HTERT RPE-1 (cell line): ENCODE measurements around the gene CIAO3.

Experiments used
- in situ Hi-C: fragments of 300-500 bp; cut with MboI; formaldehyde crosslinking; loops from 4 replicates; pipeline ENCODE4 v1.14.3; 2020; ENCODE audit warnings: low sequenced_read_pairs

The CIAO3 gene

DNA sequence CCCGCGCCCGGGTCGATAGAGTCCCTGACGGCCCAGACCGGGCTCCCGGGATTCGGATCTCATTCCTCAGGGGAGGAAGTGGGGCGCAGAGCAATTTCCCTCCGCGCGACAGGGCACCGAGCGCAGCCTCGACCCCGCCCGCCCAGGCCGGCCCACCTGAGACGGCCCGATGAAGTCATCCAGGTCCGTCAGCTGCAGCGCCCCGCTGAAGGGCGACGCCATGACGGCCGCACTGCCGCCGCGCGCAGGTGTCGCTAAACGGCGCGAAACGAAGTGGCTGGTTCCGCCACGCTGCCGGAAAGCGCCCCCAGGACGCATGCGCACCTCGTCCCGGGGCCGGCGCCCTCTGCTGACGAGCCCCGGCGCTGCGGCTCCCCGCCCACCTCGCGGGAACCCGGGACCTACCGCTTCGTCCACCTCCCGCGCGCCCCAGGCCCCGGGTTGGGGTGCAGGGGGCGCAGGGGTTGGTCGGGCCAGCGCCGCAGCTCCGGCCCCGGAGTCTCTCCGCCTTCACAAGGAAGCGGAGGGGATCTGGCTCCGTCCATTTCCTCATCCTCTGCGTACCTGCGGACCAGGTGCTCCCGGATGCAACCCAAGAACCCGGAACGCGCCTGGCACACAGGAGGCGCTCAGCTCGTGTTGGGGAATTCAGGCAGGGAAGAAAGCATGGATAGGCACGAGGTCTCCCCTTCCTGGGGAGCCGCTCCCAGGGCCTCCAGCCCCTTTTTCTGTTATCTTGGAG is at the start of gene CIAO3:
TSS of gene CIAO3 (minus strand) at position 234 of the 742 bp plus-strand sequence. CDS start at position 222, 12 bp downstream.
- in situ Hi-C loops: no loop called here

GRCh38 chr16:790086-790485 is 49.3 kb upstream of the CIAO3 start:
- in situ Hi-C loops: no loop called here

DNA sequence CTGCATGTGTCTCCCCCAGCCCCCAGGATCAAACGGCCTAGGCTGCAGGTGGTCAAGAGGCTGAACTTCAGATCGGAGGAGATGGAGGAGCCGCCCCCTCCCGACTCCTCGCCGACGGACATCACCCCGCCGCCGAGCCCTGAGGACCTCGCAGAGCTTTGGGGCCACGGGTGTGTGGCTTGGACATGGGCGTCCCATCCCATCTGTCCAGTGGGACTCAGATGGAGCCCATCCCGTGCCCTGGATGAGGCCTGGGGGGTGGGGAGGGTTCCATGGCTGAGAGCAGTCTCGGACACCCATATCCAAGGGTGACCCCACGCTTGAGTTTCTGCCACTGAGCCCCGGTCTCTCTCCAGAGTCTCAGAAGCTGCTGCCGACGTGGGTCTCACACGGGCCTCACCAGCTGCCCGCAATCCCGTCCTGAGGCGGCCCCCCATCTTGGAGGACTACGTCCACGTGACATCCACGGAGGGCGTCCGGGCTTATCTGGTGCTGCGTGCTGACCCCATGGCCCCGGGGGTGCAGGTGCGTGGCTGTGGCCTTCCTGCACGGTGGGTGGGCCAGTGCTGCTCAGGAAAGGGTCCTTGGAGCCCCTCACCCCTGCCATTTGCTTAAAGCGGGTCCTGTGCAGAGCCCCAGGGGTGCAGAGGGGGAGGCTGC is 48.5 kb upstream of the CIAO3 start:
- in situ Hi-C loops: no loop called here

- in situ Hi-C loops: no loop called here
These were observed 47.8 kb upstream of the CIAO3 start, which contains the start of gene CHTF18 for GRCh38 chr16:788399-789126. CHTF18 (plus strand) TSS chr16:788620; CDS start chr16:788685, 65 bp downstream.

DNA sequence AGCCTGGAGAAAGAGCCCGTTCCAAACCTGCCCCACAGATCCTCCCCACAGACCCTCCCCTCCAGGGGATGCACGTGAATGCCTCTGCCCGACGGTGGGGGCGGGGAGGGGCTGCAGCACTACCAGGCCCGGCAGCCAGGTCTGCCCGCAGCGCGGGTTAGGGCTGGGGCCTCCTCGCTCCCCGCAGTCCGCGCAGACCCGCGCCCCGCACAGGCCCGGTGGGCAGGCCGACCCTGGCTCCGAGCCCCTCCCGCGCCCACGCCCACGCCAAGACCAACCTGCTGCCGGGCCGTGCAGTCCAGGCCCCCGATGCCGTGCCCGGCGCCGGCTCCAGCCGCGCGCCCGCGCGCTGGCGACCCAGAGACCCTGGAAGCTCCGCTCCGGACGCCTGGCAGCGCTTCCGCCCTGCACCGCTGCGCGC is 47.2 kb upstream of the CIAO3 start, which contains the start of gene RPUSD1:
TSS of gene RPUSD1 (minus strand) at position 404 of the 421 bp plus-strand sequence. CDS start 644 bp downstream, outside the sequence.
- in situ Hi-C loops: no loop called here

DNA sequence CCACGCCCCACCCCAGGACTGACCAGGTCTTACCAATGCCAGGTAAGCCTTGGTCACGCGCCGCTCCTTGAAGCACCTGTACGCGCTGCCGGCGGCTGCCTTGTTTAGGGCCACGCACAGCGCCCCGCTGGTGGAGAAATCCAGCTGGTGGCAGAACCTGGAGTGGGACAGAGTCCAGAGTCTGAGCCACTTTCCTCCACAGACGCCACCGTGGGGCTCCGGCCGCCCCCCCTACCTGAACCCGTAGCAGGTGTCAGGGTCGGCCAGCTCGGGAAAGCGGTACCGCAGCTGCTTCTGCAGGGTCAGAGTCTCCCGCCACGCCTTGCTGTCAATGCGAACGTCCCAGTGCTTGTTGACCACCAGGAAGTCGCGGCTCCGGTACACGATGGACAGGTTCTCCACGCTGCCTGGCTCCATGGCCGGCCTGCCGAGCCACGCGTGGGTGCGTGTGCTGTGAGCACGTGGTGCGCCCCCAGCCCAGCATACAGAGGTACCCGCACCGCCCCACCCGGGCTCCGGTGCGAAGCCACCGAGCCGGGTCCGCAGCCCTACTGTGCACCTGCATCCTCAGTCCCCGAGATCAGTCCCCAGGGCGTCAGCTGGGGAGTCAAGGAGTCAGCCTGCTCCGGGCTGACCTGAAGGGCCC is 46.6 kb upstream of the CIAO3 start:
- in situ Hi-C loops: no loop called here

- in situ Hi-C loops: no loop called here
These were observed 45.1 kb upstream of the CIAO3 start for GRCh38 chr16:785563-786535.

DNA sequence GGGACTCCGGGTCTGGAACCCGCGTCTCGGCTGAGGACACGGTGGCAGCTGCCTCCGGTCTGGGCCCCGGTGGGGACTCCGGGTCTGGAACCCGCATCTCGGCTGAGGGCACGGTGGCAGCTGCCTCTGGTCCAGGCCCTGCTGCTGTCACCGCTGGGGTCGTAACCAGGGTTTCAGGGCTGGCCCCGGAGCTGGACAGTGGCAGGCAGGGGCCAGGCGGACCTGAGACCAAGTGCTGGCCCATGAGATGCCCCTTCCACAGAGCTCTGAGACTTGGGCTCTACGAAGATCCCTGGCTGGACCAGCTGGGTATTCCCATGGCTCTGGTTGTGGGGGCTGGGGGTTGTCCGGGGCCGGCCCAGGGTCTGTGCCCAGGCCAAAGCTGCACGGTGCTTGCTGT is 43.6 kb upstream of the CIAO3 start:
- in situ Hi-C loops: no loop called here

- in situ Hi-C loops: no loop called here
These were observed 42.8 kb upstream of the CIAO3 start for GRCh38 chr16:783404-784161.

DNA sequence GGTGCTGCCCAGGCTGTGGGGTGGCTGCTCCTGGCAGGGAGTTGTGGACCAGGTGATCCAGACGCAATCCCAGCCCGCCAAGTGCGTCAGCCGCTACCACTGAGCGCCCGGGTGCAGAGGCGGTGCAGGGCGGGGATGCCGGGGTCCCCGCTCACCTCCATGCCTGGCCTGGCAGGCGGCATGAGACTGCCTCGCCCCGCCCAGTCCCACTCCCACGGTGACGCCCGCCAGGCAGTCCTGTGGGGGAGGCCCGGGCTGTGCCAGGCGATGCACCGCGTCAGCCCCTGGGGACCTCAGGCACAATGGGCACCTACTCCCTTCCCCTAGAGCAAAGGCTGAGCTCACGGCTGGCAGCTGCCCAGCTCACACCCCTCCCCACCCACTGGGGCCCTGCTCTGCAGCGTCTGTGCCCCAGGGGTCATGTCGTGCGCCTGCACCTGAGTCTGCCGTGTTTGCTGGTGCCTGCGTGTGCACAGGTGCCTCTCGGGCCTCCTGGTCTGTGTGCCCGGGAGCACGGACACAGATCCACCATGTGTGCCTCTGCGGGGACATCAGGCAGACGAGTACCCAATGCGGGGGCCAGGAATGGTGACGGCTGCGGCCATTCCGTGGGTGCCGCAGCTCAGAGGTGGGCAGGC is 42.1 kb upstream of the CIAO3 start:
- in situ Hi-C loops: no loop called here

GRCh38 chr16:782258-782657 is 41.5 kb upstream of the CIAO3 start:
- in situ Hi-C loops: no loop called here

GRCh38 chr16:781346-782010 is 40.7 kb upstream of the CIAO3 start:
- in situ Hi-C loops: no loop called here

- in situ Hi-C loops: no loop called here
These were observed 39.5 kb upstream of the CIAO3 start for GRCh38 chr16:780296-780695.

DNA sequence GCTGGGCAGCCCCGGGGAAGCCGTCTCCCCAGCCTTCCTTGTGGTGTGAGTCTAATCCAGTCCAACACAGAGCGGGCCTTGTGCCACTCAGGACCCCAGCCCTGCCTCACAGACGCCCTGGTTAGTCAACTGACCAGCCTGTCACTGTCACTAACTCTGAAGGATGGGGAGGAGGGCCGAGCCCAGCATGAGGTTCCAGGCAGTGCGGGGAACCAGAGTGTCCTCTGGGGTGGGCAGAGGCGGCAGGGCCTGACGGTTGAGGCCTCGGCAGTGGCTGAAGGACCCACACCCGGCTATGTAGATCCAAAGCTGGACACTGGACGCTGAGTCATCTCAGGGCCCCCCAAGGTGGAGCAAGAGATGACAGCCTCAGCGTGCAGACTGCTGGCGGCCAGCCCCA is 38.8 kb upstream of the CIAO3 start:
- in situ Hi-C loops: no loop called here

GRCh38 chr16:778909-779527 is 38.2 kb upstream of the CIAO3 start:
- in situ Hi-C loops: no loop called here

DNA sequence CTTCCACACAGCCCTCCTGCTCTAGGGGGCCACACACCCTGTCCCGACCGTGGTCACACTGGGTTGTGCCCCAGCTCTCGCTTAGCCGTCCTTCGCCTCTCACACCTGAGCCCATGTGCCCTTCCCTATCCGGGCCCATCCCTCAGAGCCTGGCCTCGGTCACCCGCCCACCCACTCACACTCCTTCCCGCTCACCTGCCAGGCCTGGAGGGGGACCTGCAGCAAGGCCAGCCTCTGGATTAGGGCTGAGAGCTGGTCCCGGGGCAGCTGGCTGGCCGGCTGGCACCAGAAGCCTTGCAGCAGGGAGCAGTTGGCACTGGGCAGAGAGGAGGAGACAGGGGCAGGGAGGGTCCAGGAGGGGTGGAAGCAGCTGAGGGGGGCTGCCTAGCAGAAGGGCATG is 37.6 kb upstream of the CIAO3 start:
- in situ Hi-C loops: no loop called here

DNA sequence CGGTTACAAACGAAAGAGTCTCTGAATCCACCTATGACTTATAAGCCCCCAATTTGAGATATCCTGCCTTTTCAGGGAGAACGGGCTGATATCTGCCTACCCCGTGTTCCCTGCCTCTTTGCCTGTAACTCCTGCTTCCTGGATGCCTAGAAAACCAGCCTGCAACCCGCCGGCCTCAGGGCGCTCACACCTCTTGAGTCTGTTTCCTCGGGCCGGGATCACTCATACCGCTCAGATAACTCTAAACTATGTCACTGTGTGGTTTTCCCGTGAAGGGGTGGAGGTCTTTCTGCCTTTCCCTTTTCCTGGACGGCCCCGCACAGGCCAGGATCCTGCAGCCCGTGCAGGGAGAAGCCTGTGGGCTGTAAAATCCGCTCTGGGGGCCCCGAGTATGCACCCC is 37.0 kb upstream of the CIAO3 start:
- in situ Hi-C loops: no loop called here

- in situ Hi-C loops: no loop called here
These were observed 36.0 kb upstream of the CIAO3 start for GRCh38 chr16:776824-777223.
